ENCODE measurements around the gene TAF13. TPM values are rescaled to one million over a fixed set of nuclear protein-coding genes. Genes with fewer than 3 reads are reported as not detected.
"Not testable (repeated sequence)": the region's sequence is repeated elsewhere in the genome, so short reads cannot be mapped to it uniquely, and the experiment has no call there.

Gene TAF13
- total and polyA plus RNA-seq, 12 donors = 18.4 to 69.9 (median 58.0) TPM

- 90 to 91% methylated on average over 3 of the region's 3 CpGs for WGBS, 2 donors
Measured at GRCh38 chr1:109056064-109056463, 19.7 kb downstream of the TAF13 start.

GRCh38 chr1:109052145-109052544, 23.7 kb downstream of the TAF13 start:
- H3K27me3 ChIP-seq = not testable (repeated sequence)

More at GRCh38 chr1:109056064-109056463, 19.7 kb downstream of the TAF13 start:
- Histone ChIP-seq H3K27ac (no peak overlapping the region), H3K9me3 (no peaks in the 10 kb centered on the region), H3K36me3 (no peaks in the 10 kb centered on the region), H3K27me3 (no peaks in the 10 kb centered on the region), H3K4me1 (peaks cover 0 to 3% (median 0%) of the 10 kb centered on the region in 9 donors), H3K4me3 (no peak overlapping the region)
- intact Hi-C loops (cut with DNase I) = no loop called here
- DNase-seq (no peak), ATAC-seq (no peak)
- no peak for TF ChIP-seq CTCF (IDR thresholded peaks at IDR 0.05)

GRCh38 chr1:109050228-109050995, 25.4 kb downstream of the TAF13 start:
- no peaks in the 10 kb centered on the region for H3K36me3 ChIP-seq
- no peaks in the 10 kb centered on the region for H3K4me1 ChIP-seq
- no peaks in the 10 kb centered on the region for H3K27me3 ChIP-seq
- intact Hi-C loops (cut with DNase I) = no loop called here
- WGBS, 2 donors = 88 to 93% methylated on average over 7 of the region's 7 CpGs
- ATAC-seq = no peak
- H3K9me3 ChIP-seq = no peaks in the 10 kb centered on the region
- no peak for TF ChIP-seq CTCF (IDR thresholded peaks at IDR 0.05)
- H3K4me3 ChIP-seq = no peak overlapping the region
- no peak for DNase-seq
- no peak overlapping the region for H3K27ac ChIP-seq

More at GRCh38 chr1:109052145-109052544, 23.7 kb downstream of the TAF13 start:
- H3K4me1 ChIP-seq; H3K27ac ChIP-seq; H3K9me3 ChIP-seq; H3K4me3 ChIP-seq; ATAC-seq; H3K36me3 ChIP-seq; intact Hi-C loops (cut with DNase I); DNase-seq: not testable (repeated sequence)
- 93 to 97% methylated on average over 3 of the region's 3 CpGs for WGBS, 2 donors

- ATAC-seq (no peak), DNase-seq (no peak)
- no peak for TF ChIP-seq CTCF (IDR thresholded peaks at IDR 0.05)
- WGBS, 2 donors = 16 to 31% methylated on average over 2 of the region's 2 CpGs
- H3K27ac ChIP-seq = no peak overlapping the region
- intact Hi-C loops (cut with DNase I) = loop anchor here in 2 of 10 donors (10.0 kb wide), 2 partner anchors 46 to 56 kb away; partner anchors contain the start of gene TMEM167B (in 1 of the 2)
- H3K4me3 ChIP-seq = no peak overlapping the region
- no peaks in the 10 kb centered on the region for H3K36me3 ChIP-seq
- no peaks in the 10 kb centered on the region for H3K9me3 ChIP-seq
- H3K4me1 ChIP-seq = no peaks in the 10 kb centered on the region
- H3K27me3 ChIP-seq = no peaks in the 10 kb centered on the region
Measured at GRCh38 chr1:109048335-109048734, 27.5 kb downstream of the TAF13 start.

GRCh38 chr1:109047339-109047738, 28.5 kb downstream of the TAF13 start:
- H3K27ac ChIP-seq = no peak overlapping the region
- H3K27me3 ChIP-seq = no peaks in the 10 kb centered on the region
- peaks cover 0 to 4% (median 0%) of the 10 kb centered on the region in 9 donors for H3K4me1 ChIP-seq
- intact Hi-C loops (cut with DNase I) = loop anchor here in 2 of 10 donors (10.0 kb wide), 2 partner anchors 47 to 57 kb away; partner anchors contain the start of gene TMEM167B (in 1 of the 2)
- ATAC-seq (no peak), DNase-seq (no peak)
- WGBS, 2 donors = 71 to 80% methylated on average over 6 of the region's 6 CpGs
- H3K9me3 ChIP-seq = no peaks in the 10 kb centered on the region
- no peak for TF ChIP-seq CTCF (IDR thresholded peaks at IDR 0.05)
- H3K4me3 ChIP-seq = no peak overlapping the region
- no peaks in the 10 kb centered on the region for H3K36me3 ChIP-seq

All from heart right ventricle (tissue), 16 donors.